Kidney (tissue), 14 donors: ENCODE measurements around the gene CBR4. TPM values are rescaled to one million over a fixed set of nuclear protein-coding genes. Genes with fewer than 3 reads are reported as not detected.

Source experiments
- DNase-seq, 5 donors: peaks; one replicate each; pipeline ENCODE4 v3.0.0-alpha.2; 2013 to 2020
- FAIRE-seq: peaks from 2 replicates; lab custom pipeline; 2012; peaks lifted over from hg19 to GRCh38; lab: Jason Lieb, UNC
- H3K27ac ChIP-seq, 2 donors: one replicate each; pipeline ENCODE4 v1.7.0; 2013; ENCODE audit warnings: low read depth in 2 of 2, low read length in 2 of 2, inconsistent platforms in 1 of 2
- H3K27me3 ChIP-seq: one replicate; pipeline ENCODE4 v1.7.1; 2013; ENCODE audit warnings: low read length, inconsistent platforms; ENCODE audit not compliant: control insufficient read depth, insufficient read depth
- H3K36me3 ChIP-seq, 3 donors: one replicate each; pipeline versions ENCODE4 v1.7.0 to v1.7.1; 2013; ENCODE audit warnings: low read length in 3 of 3, control low read depth in 1 of 3, inconsistent platforms in 1 of 3; ENCODE audit not compliant: insufficient read depth in 3 of 3, control insufficient read depth in 2 of 3
- H3K4me1 ChIP-seq, 3 donors: one replicate each; pipeline versions ENCODE4 v1.7.0 to v1.7.1; 2013; ENCODE audit warnings: low read length in 3 of 3, inconsistent platforms in 1 of 3, low read depth in 1 of 3; ENCODE audit not compliant: control insufficient read depth in 2 of 3, insufficient read depth in 2 of 3
- H3K4me3 ChIP-seq, 3 donors: one replicate each; pipeline versions ENCODE4 v1.7.0 to v1.8.1; 2013; ENCODE audit warnings: low read length in 3 of 3, control low read depth in 1 of 3, inconsistent platforms in 1 of 3
- H3K9ac ChIP-seq, 3 donors: one replicate each; pipeline versions ENCODE4 v1.7.0 to v1.7.1; 2013; ENCODE audit warnings: low read length in 3 of 3, control low read depth in 1 of 3, inconsistent platforms in 1 of 3
- H3K9me3 ChIP-seq, 3 donors: one replicate each; pipeline versions ENCODE4 v1.7.0 to v1.7.1; 2013; ENCODE audit warnings: low read length in 3 of 3, control low read depth in 1 of 3, inconsistent platforms in 1 of 3; ENCODE audit not compliant: control insufficient read depth in 2 of 3, insufficient read depth in 1 of 3
- CTCF ChIP-seq: IDR thresholded peaks from 3 replicates; pipeline ENCODE4 v1.5.1; 2012; ENCODE audit warnings: mild to moderate bottlenecking, moderate library complexity, borderline replicate concordance; ENCODE audit not compliant: insufficient read depth; ENCODE audit errors: extremely low read depth
- intact Hi-C: fragments of 100-400 bp; cut with DNase I; formaldehyde crosslinking; loops from one replicate; pipeline ENCODE4 v1.11.1; 2022
- polyA plus RNA-seq: library from polyadenylated mRNA; stranded (reverse); fragments of 350-450 nt; fragmentation: Illumina TruSeq; extraction: RNeasy Lipid Tissue Mini Kit (QIAGEN cat#74804); gene quantifications from one replicate; pipeline ENCODE4 v1.2.3, GENCODE V29; 2014; ENCODE audit warnings: low read depth, low replicate concordance; ENCODE audit not compliant: insufficient read depth
- total RNA-seq: library from RNA; stranded (reverse); fragmentation: NEBNext Ultra II Directional; extraction: Animal tissue kit (Norgen Biotek cat#: 25700); gene quantifications from one replicate; pipeline ENCODE4 v1.2.1, GENCODE V29; 2021
- donor health status: control.
- donor health status: control.
- donor health status: control.
- donor health status: control.
- donor health status: control.
- donor health status: DM: yes; HTN: yes; CAD: no.
- donor health status: Normal renal cell carcinoma (clear cell type).

The CBR4 gene
- total and polyA plus RNA-seq, 2 donors from 2014 or later: 24.1 to 28.6 TPM

DNA sequence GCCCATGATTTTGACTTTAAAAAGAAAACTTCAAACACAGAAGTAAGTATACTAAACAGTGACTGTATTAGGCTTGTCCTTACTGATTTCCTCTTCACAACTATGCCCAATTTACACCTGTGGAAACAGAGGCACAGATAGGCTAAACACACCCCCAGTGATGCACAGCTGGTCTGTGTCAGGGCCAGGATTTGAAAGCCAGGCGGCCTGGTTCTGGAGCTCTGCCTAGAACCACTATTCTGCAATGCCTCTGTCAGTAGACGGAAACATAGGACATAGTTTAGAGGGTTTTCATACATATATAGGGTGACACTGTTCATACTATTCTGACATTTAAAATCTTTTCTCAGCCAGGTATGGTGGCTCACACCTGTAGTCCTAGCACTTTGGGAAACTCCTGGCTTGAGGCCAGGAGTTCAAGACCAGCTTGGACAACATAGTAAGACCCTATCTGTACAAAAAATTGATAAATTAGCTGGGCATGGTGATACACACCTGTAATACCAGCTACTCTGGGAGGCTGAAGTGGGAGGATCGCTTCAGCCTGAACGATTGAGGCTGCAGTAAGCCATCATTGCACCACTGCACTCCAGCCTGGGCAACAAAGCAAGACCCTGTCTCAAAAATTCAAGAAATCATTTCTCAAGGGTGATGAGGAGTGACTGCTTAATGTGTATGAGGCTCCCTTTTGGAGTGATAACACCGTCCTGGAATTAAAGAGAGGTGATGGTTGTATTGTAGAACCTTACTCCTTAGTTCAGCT lies 23.0 kb upstream of the CBR4 start:
- DNase-seq: no peak
- Histone ChIP-seq H3K9me3 (no peaks in the 10 kb centered on the region), H3K36me3 (no peaks in the 10 kb centered on the region), H3K4me3 (no peak overlapping the region), H3K27me3 (no peaks in the 10 kb centered on the region), H3K27ac (no peak overlapping the region), H3K4me1 (no peaks in the 10 kb centered on the region), H3K9ac (no peak overlapping the region)
- no peak for TF ChIP-seq CTCF
- intact Hi-C loops: loop anchor here (10.0 kb wide), 1 partner anchor 452 kb away; no protein-coding TSS in a partner anchor
- no peak for FAIRE-seq

- Histone ChIP-seq H3K4me1 (no peaks in the 10 kb centered on the region), H3K36me3 (no peaks in the 10 kb centered on the region), H3K4me3 (no peak overlapping the region), H3K27me3 (no peaks in the 10 kb centered on the region), H3K27ac (no peak overlapping the region), H3K9ac (no peak overlapping the region), H3K9me3 (no peaks in the 10 kb centered on the region)
- no peak for FAIRE-seq
- TF ChIP-seq CTCF: no peak
- intact Hi-C loops: loop anchor here (10.0 kb wide), 1 partner anchor 453 kb away; no protein-coding TSS in a partner anchor
- DNase-seq: no peak
Measured at GRCh38 chr4:169032194-169032593, 22.1 kb upstream of the CBR4 start.

DNA sequence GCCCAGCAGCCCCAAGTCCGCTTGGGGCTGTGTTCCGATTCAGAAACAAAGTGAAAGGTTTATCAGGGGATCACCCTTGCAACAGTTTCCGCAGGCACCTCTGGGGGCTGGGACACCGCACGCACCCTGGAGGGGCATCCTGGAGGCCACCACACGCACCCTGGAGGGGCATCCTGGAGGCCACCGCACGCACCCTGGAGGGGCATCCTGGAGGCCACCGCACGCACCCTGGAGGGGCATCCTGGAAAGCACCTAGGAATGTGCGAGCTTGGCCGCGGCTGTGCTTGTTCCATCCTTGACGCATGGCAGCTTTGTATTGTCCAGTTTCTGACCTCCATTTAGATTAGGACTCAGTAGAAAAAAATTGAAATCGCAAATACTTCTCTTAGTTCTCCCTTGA lies 21.3 kb upstream of the CBR4 start:
- Histone ChIP-seq H3K27ac (no peak overlapping the region), H3K27me3 (no peaks in the 10 kb centered on the region), H3K9me3 (no peaks in the 10 kb centered on the region), H3K36me3 (no peaks in the 10 kb centered on the region), H3K4me1 (no peaks in the 10 kb centered on the region), H3K9ac (no peak overlapping the region), H3K4me3 (no peak overlapping the region)
- FAIRE-seq (no peak), DNase-seq (no peak)
- TF ChIP-seq CTCF: no peak
- intact Hi-C loops: loop anchor here (10.0 kb wide), 1 partner anchor 453 kb away; no protein-coding TSS in a partner anchor
